HepG2 (cell line): Measurements from ENCODE around the gene CORO7. TPM values are rescaled to one million over a fixed set of nuclear protein-coding genes. Genes with fewer than 3 reads are reported as not detected.

Experiments used
- CENPT ChIP-seq: sonication (generic); formaldehyde crosslinking; IDR thresholded peaks from 2 replicates; pipeline ENCODE4 v1.8.0; 2022; ENCODE audit warnings: low read depth, mild to moderate bottlenecking, moderate library complexity, missing genetic modification reagents
- FOXK2 ChIP-seq: fragments of 450-650 bp; IDR thresholded peaks from 2 replicates; pipeline ENCODE4 v1.6.1; 2016
- HDAC2 ChIP-seq: sonication (generic); formaldehyde crosslinking; IDR thresholded peaks from 2 replicates; pipeline ENCODE4 v1.4.0; 2020; ENCODE audit warnings: missing genetic modification reagents
- MXI1 ChIP-seq: IDR thresholded peaks from 3 replicates; pipeline ENCODE4 v1.6.1; 2012; ENCODE audit warnings: low read depth, low read length, inconsistent platforms, borderline replicate concordance
- NRL ChIP-seq: sonication (generic); formaldehyde crosslinking; IDR thresholded peaks from 2 replicates; pipeline ENCODE4 v1.5.0; 2020; ENCODE audit warnings: missing genetic modification reagents, mild to moderate bottlenecking, moderate library complexity, borderline replicate concordance
- PHF21A ChIP-seq: sonication (generic); formaldehyde crosslinking; IDR thresholded peaks from 2 replicates; pipeline ENCODE4 v1.5.0; 2020; ENCODE audit warnings: mild to moderate bottlenecking, missing genetic modification reagents
- RBM39 ChIP-seq: fragments of 200-400 bp; formaldehyde crosslinking; IDR thresholded peaks from one replicate; pipeline ENCODE4 v1.6.1; 2018; ENCODE audit warnings: antibody characterized with exemption, mild to moderate bottlenecking, low read depth, low read length; ENCODE audit not compliant: poor library complexity, severe bottlenecking
- RFX5 ChIP-seq: IDR thresholded peaks from 2 replicates; pipeline ENCODE4 v1.6.1; 2011; ENCODE audit warnings: low read depth, low read length, improper control_type of control experiment
- TARDBP ChIP-seq: sonication (generic); formaldehyde crosslinking; IDR thresholded peaks from 2 replicates; pipeline ENCODE4 v1.8.0; 2022; ENCODE audit warnings: mild to moderate bottlenecking, missing genetic modification reagents
- TCF7 ChIP-seq: sonication (generic); IDR thresholded peaks from 2 replicates; pipeline ENCODE4 v1.6.1; 2016; ENCODE audit warnings: antibody characterized with exemption, low read depth
- ZFP37 ChIP-seq: sonication (generic); formaldehyde crosslinking; IDR thresholded peaks from 2 replicates; pipeline ENCODE4 v1.4.0; 2020; ENCODE audit warnings: missing genetic modification reagents, borderline replicate concordance
- ZNF282 ChIP-seq: fragments of 450-650 bp; IDR thresholded peaks from 2 replicates; pipeline ENCODE4 v1.6.1; 2018; ENCODE audit not compliant: partially characterized antibody
- ZNF432 ChIP-seq: sonication (generic); formaldehyde crosslinking; IDR thresholded peaks from 2 replicates; pipeline ENCODE4 v1.5.0; 2020; ENCODE audit warnings: missing genetic modification reagents, mild to moderate bottlenecking, borderline replicate concordance
- ZNF562 ChIP-seq: sonication (generic); formaldehyde crosslinking; IDR thresholded peaks from 2 replicates; pipeline ENCODE4 v1.8.0; 2022; ENCODE audit warnings: missing genetic modification reagents, borderline replicate concordance
- ZNF570 ChIP-seq: sonication (generic); formaldehyde crosslinking; IDR thresholded peaks from 2 replicates; pipeline ENCODE4 v1.4.0; 2020; ENCODE audit warnings: mild to moderate bottlenecking, missing genetic modification reagents, borderline replicate concordance
- ZNF713 ChIP-seq: sonication (generic); formaldehyde crosslinking; IDR thresholded peaks from 2 replicates; pipeline ENCODE4 v1.4.0; 2020; ENCODE audit warnings: mild to moderate bottlenecking, missing genetic modification reagents
- ZNF766 ChIP-seq: sonication (generic); formaldehyde crosslinking; IDR thresholded peaks from 2 replicates; pipeline ENCODE4 v1.5.0; 2020; ENCODE audit warnings: missing genetic modification reagents, borderline replicate concordance
- ZNF83 ChIP-seq: sonication (generic); formaldehyde crosslinking; IDR thresholded peaks from 2 replicates; pipeline ENCODE4 v1.4.0; 2020; ENCODE audit warnings: missing genetic modification reagents, mild to moderate bottlenecking, borderline replicate concordance
- ZNF878 ChIP-seq: sonication (generic); formaldehyde crosslinking; IDR thresholded peaks from 2 replicates; pipeline ENCODE4 v1.8.1; 2023; ENCODE audit warnings: mild to moderate bottlenecking, missing genetic modification reagents, moderate library complexity
- ZSCAN12 ChIP-seq: sonication (generic); formaldehyde crosslinking; IDR thresholded peaks from 2 replicates; pipeline ENCODE4 v1.9.0; 2021; ENCODE audit warnings: mild to moderate bottlenecking, missing genetic modification reagents
- polyA plus RNA-seq, 8 experiments: library from polyadenylated mRNA; depleted of rRNA in 3 of 8; stranded (reverse) in 7 of 8; unstranded in 1 of 8; fragments of >200 nt; fragmentation: Illumina TruSeq in 4 of 8; extraction: Trizol in 4 of 8; gene quantifications; 2 replicates each; pipeline versions ENCODE4 v1.2.1 to v1.2.3, GENCODE V29; 2011 to 2016; ENCODE audit warnings: low read depth in 4 of 8, missing spikeins in 1 of 8, mixed read lengths in 1 of 8; ENCODE audit not compliant: insufficient read depth in 1 of 8
- total RNA-seq, 5 experiments: library from RNA; depleted of rRNA; stranded (reverse); fragments of >200 nt; fragmentation: Illumina TruSeq; extraction: Trizol; gene quantifications; 2 replicates each; pipeline ENCODE4 v1.2.3, GENCODE V29; 2016; ENCODE audit warnings: low read depth in 1 of 5
- TF ChIP-seq, protein P1 (sequence below): sonication (generic); formaldehyde crosslinking; IDR thresholded peaks from 2 replicates; pipeline ENCODE4 v1.4.0; 2020; ENCODE audit warnings: missing genetic modification reagents
- TF ChIP-seq, protein P2 (sequence below): sonication (generic); formaldehyde crosslinking; IDR thresholded peaks from 2 replicates; pipeline ENCODE4; 2020; ENCODE audit warnings: missing genetic modification reagents, mild to moderate bottlenecking, borderline replicate concordance
- TF ChIP-seq, protein P3 (sequence below): sonication (generic); formaldehyde crosslinking; IDR thresholded peaks from 2 replicates; pipeline ENCODE4 v1.5.0; 2020; ENCODE audit warnings: mild to moderate bottlenecking, missing genetic modification reagents, moderate library complexity
- TF ChIP-seq, protein P4 (sequence below): sonication (generic); formaldehyde crosslinking; IDR thresholded peaks from 2 replicates; pipeline ENCODE4 v1.4.0; 2020; ENCODE audit warnings: missing genetic modification reagents, mild to moderate bottlenecking, borderline replicate concordance

CORO7 gene
- total and polyA plus RNA-seq, 2 of the 13 experiments (the other 11 are each of a cell fraction or from before 2014, with no cell fraction given): 9.9 to 14.3 TPM

DNA sequence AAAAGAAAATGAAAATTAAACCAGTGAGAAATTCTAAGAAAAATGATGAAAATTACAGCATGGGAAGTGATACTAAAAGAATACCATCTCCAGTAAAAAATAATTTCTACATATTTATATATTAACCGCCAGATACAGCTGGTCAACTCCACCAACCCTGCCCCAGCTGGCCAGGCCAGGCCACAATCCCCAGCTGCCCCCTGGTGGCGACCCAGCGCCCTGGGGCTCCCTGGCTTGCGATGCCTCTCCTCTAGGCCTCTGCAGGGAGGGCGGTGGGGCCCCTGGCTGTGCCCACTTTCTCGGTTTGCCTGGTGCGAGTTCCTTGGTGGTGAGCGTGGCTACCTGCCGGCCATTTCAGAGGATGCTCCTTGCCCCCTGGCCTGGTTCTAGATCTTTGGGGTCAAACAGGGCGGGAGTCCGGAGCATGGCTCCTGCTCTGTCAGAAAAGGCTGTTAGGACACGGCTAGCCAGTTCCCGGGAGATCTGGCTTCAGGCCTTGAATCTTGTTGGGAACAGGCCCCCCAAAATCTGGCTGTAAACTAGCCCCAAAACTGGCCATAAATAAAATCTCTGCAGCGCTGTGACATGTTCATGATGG is 86.0 kb downstream of the CORO7 start (continued):
- no peak for TF ChIP-seq ZNF562 (CRISPR knock-in tag)
- no peak for TF ChIP-seq ZNF570
- TF ChIP-seq ZNF713 (CRISPR knock-in tag): no peak
- no peak for TF ChIP-seq FOXK2
- no peak for TF ChIP-seq PHF21A (CRISPR knock-in tag)
- no peak for TF ChIP-seq RFX5
- TF ChIP-seq, protein P1, sequence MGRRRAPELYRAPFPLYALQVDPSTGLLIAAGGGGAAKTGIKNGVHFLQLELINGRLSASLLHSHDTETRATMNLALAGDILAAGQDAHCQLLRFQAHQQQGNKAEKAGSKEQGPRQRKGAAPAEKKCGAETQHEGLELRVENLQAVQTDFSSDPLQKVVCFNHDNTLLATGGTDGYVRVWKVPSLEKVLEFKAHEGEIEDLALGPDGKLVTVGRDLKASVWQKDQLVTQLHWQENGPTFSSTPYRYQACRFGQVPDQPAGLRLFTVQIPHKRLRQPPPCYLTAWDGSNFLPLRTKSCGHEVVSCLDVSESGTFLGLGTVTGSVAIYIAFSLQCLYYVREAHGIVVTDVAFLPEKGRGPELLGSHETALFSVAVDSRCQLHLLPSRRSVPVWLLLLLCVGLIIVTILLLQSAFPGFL: no peak
- TF ChIP-seq ZNF282: no peak
- TF ChIP-seq, protein P2, sequence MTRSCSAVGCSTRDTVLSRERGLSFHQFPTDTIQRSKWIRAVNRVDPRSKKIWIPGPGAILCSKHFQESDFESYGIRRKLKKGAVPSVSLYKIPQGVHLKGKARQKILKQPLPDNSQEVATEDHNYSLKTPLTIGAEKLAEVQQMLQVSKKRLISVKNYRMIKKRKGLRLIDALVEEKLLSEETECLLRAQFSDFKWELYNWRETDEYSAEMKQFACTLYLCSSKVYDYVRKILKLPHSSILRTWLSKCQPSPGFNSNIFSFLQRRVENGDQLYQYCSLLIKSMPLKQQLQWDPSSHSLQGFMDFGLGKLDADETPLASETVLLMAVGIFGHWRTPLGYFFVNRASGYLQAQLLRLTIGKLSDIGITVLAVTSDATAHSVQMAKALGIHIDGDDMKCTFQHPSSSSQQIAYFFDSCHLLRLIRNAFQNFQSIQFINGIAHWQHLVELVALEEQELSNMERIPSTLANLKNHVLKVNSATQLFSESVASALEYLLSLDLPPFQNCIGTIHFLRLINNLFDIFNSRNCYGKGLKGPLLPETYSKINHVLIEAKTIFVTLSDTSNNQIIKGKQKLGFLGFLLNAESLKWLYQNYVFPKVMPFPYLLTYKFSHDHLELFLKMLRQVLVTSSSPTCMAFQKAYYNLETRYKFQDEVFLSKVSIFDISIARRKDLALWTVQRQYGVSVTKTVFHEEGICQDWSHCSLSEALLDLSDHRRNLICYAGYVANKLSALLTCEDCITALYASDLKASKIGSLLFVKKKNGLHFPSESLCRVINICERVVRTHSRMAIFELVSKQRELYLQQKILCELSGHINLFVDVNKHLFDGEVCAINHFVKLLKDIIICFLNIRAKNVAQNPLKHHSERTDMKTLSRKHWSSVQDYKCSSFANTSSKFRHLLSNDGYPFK (CRISPR knock-in tag): no peak
- TF ChIP-seq ZNF766: no peak
- no peak for TF ChIP-seq TARDBP (CRISPR knock-in tag)
- TF ChIP-seq NRL (CRISPR knock-in tag): no peak
- no peak for TF ChIP-seq ZFP37
- no peak for TF ChIP-seq TCF7
- TF ChIP-seq, protein P3, sequence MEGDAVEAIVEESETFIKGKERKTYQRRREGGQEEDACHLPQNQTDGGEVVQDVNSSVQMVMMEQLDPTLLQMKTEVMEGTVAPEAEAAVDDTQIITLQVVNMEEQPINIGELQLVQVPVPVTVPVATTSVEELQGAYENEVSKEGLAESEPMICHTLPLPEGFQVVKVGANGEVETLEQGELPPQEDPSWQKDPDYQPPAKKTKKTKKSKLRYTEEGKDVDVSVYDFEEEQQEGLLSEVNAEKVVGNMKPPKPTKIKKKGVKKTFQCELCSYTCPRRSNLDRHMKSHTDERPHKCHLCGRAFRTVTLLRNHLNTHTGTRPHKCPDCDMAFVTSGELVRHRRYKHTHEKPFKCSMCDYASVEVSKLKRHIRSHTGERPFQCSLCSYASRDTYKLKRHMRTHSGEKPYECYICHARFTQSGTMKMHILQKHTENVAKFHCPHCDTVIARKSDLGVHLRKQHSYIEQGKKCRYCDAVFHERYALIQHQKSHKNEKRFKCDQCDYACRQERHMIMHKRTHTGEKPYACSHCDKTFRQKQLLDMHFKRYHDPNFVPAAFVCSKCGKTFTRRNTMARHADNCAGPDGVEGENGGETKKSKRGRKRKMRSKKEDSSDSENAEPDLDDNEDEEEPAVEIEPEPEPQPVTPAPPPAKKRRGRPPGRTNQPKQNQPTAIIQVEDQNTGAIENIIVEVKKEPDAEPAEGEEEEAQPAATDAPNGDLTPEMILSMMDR (CRISPR knock-in tag): peak; percentile 94
- TF ChIP-seq ZNF83 (CRISPR knock-in tag): no peak
- TF ChIP-seq MXI1: no peak
- no peak for TF ChIP-seq ZSCAN12 (CRISPR knock-in tag)
- peak; percentile 14; the same call in 1 of the 2 replicates for TF ChIP-seq HDAC2 (CRISPR knock-in tag)
- TF ChIP-seq, protein P4, sequence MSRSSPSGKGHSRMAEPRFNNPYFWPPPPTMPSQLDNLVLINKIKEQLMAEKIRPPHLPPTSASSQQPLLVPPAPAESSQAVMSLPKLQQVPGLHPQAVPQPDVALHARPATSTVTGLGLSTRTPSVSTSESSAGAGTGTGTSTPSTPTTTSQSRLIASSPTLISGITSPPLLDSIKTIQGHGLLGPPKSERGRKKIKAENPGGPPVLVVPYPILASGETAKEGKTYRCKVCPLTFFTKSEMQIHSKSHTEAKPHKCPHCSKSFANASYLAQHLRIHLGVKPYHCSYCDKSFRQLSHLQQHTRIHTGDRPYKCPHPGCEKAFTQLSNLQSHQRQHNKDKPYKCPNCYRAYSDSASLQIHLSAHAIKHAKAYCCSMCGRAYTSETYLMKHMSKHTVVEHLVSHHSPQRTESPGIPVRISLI: no peak
- no peak for TF ChIP-seq ZNF878 (CRISPR knock-in tag)
- no peak for TF ChIP-seq ZNF432
- no peak for TF ChIP-seq RBM39
- TF ChIP-seq CENPT (CRISPR knock-in tag): no peak
